ENCODE data around the gene PODNL1. TPM values are rescaled to one million over a fixed set of nuclear protein-coding genes. Genes with fewer than 3 reads are reported as not detected.

Gene PODNL1
- total RNA-seq (2022; extraction: Qiagen RNA extraction; ENCODE audit: low read depth) = 0.71 to 1.5 TPM (median 1.4 TPM) in 5 replicates

GRCh38 chr19:13938301-13939064 is at the start of gene PODNL1:
TSS of gene PODNL1 (minus strand) at chr19:13938417. CDS start at chr19:13938181, 236 bp downstream.

GRCh38 chr19:13952154-13952930 is 14.1 kb upstream of the PODNL1 start, which contains the start of gene DCAF15:
TSS of gene DCAF15 (plus strand) at chr19:13952509. CDS start at chr19:13952513, 4 bp downstream.

GRCh38 chr19:13905634-13906520 is 32.3 kb downstream of the PODNL1 start, which contains the start of the genes BRME1 and CC2D1A:
TSS of gene BRME1 (minus strand) at chr19:13906117. CDS start at chr19:13904892, 1,225 bp downstream.
TSS of gene CC2D1A (plus strand) at chr19:13906201. CDS start at chr19:13906442, 241 bp downstream.

Other genes with a start within 250 kb of the PODNL1 start
- 9.3 to 13.9 TPM (median 12.6 TPM) in 5 replicates for gene MRI1, start 173.9 kb downstream of the PODNL1 start, total RNA-seq (2022; extraction: Qiagen RNA extraction; ENCODE audit: low read depth)
- gene C19orf53, start 164.0 kb downstream of the PODNL1 start, total RNA-seq (2022; extraction: Qiagen RNA extraction; ENCODE audit: low read depth) = 141 to 229 TPM (median 199 TPM) in 5 replicates
- 2.7 to 4.5 TPM (median 4.0 TPM) in 5 replicates for gene ZSWIM4, start 143.0 kb downstream of the PODNL1 start, total RNA-seq (2022; extraction: Qiagen RNA extraction; ENCODE audit: low read depth)
- 2.0 to 3.6 TPM (median 3.1 TPM) in 5 replicates for gene NANOS3, start 61.3 kb downstream of the PODNL1 start, total RNA-seq (2022; extraction: Qiagen RNA extraction; ENCODE audit: low read depth)
- 0.17 to 1.0 TPM (median 0.32 TPM) in 4 of 5 replicates, not detected in the other for gene BRME1, start 32.3 kb downstream of the PODNL1 start, total RNA-seq (2022; extraction: Qiagen RNA extraction; ENCODE audit: low read depth)
- gene CC2D1A, start 32.2 kb downstream of the PODNL1 start, total RNA-seq (2022; extraction: Qiagen RNA extraction; ENCODE audit: low read depth) = 7.9 to 10.0 TPM (median 9.3 TPM) in 5 replicates
- gene DCAF15, start 14.1 kb upstream of the PODNL1 start, total RNA-seq (2022; extraction: Qiagen RNA extraction; ENCODE audit: low read depth) = 15.8 to 21.1 TPM (median 20.0 TPM) in 5 replicates
- 4.2 to 6.1 TPM (median 5.1 TPM) in 5 replicates for gene RFX1, start 67.9 kb upstream of the PODNL1 start, total RNA-seq (2022; extraction: Qiagen RNA extraction; ENCODE audit: low read depth)
- not detected in 5 replicates for gene RLN3, start 89.7 kb upstream of the PODNL1 start, total RNA-seq (2022; extraction: Qiagen RNA extraction; ENCODE audit: low read depth)
- gene IL27RA, start 93.3 kb upstream of the PODNL1 start, total RNA-seq (2022; extraction: Qiagen RNA extraction; ENCODE audit: low read depth) = 8.3 to 10.3 TPM (median 9.6 TPM) in 5 replicates
- gene PALM3, start 123.7 kb upstream of the PODNL1 start, total RNA-seq (2022; extraction: Qiagen RNA extraction; ENCODE audit: low read depth) = 1.7 to 3.1 TPM (median 1.8 TPM) in 5 replicates
- 2.3 to 4.2 TPM (median 3.9 TPM) in 5 replicates for gene MISP3, start 134.4 kb upstream of the PODNL1 start, total RNA-seq (2022; extraction: Qiagen RNA extraction; ENCODE audit: low read depth)
- not detected in 5 replicates for gene C19orf67, start 147.4 kb upstream of the PODNL1 start, total RNA-seq (2022; extraction: Qiagen RNA extraction; ENCODE audit: low read depth)
- 28.6 to 41.4 TPM (median 36.4 TPM) in 5 replicates for gene SAMD1, start 152.3 kb upstream of the PODNL1 start, total RNA-seq (2022; extraction: Qiagen RNA extraction; ENCODE audit: low read depth)
- 28.1 to 36.6 TPM (median 32.7 TPM) in 5 replicates for gene PRKACA, start 179.3 kb upstream of the PODNL1 start, total RNA-seq (2022; extraction: Qiagen RNA extraction; ENCODE audit: low read depth)
- 29.1 to 32.6 TPM (median 30.7 TPM) in 5 replicates for gene ASF1B, start 198.2 kb upstream of the PODNL1 start, total RNA-seq (2022; extraction: Qiagen RNA extraction; ENCODE audit: low read depth)